GM21360 (cell line): Measurements from ENCODE around the gene TNFSF13.

ENCODE experiments used
- ATAC-seq: cut with Tn5 transposase; IDR thresholded peaks from one replicate; pipeline ENCODE4 v1.9.1; 2021; ENCODE audit warnings: mild to moderate bottlenecking, moderate library complexity; ENCODE audit not compliant: unreplicated experiment

TNFSF13 gene

GRCh38 chr17:7558544-7559319, at the start of gene TNFSF13:
Gene TNFSF13 (plus strand): TSS chr17:7558750. CDS start chr17:7559040, 290 bp downstream.
- no peak for ATAC-seq

- ATAC-seq, result no peak
Measured at GRCh38 chr17:7508846-7509245, 49.7 kb upstream of the TNFSF13 start.

- ATAC-seq, result no peak
Measured at GRCh38 chr17:7509937-7510336, 48.6 kb upstream of the TNFSF13 start.

GRCh38 chr17:7511108-7511507, 47.4 kb upstream of the TNFSF13 start:
- no peak for ATAC-seq

GRCh38 chr17:7512105-7512504, 46.4 kb upstream of the TNFSF13 start:
- no peak for ATAC-seq

GRCh38 chr17:7512824-7513540, 45.6 kb upstream of the TNFSF13 start:
- no peak for ATAC-seq

GRCh38 chr17:7513850-7514419, 44.6 kb upstream of the TNFSF13 start:
- ATAC-seq, result no peak

GRCh38 chr17:7515911-7516610, 42.5 kb upstream of the TNFSF13 start:
- ATAC-seq, result no peak

GRCh38 chr17:7523033-7523432, 35.5 kb upstream of the TNFSF13 start:
- ATAC-seq, result no peak

GRCh38 chr17:7528842-7529241, 29.7 kb upstream of the TNFSF13 start:
- ATAC-seq, result no peak

- ATAC-seq, result no peak
Measured at GRCh38 chr17:7530023-7530900, 28.3 kb upstream of the TNFSF13 start.

- no peak for ATAC-seq
Measured at GRCh38 chr17:7538050-7538449, 20.5 kb upstream of the TNFSF13 start.

- no peak for ATAC-seq
Measured at GRCh38 chr17:7538891-7539545, 19.5 kb upstream of the TNFSF13 start.

GRCh38 chr17:7541074-7541621, 17.4 kb upstream of the TNFSF13 start:
- ATAC-seq, result no peak

GRCh38 chr17:7544911-7545310, 13.6 kb upstream of the TNFSF13 start:
- no peak for ATAC-seq

- no peak for ATAC-seq
Measured at GRCh38 chr17:7548585-7549400, 9.8 kb upstream of the TNFSF13 start, which contains the start of gene TNFSF12. Gene TNFSF12 (plus strand): TSS chr17:7549058. CDS start chr17:7549154, 96 bp downstream.

GRCh38 chr17:7549401-7550055, 9.0 kb upstream of the TNFSF13 start:
- no peak for ATAC-seq

GRCh38 chr17:7550344-7550743, 8.2 kb upstream of the TNFSF13 start:
- no peak for ATAC-seq
